GM19099 (cell line): ENCODE results near the gene SCAMP4.

Source experiments
- POLR2A ChIP-seq: IDR thresholded peaks from 3 replicates; pipeline ENCODE4 v1.6.1; 2011; ENCODE audit warnings: low read depth; ENCODE audit not compliant: insufficient read length; ENCODE audit errors: extremely low read depth

Gene SCAMP4

DNA sequence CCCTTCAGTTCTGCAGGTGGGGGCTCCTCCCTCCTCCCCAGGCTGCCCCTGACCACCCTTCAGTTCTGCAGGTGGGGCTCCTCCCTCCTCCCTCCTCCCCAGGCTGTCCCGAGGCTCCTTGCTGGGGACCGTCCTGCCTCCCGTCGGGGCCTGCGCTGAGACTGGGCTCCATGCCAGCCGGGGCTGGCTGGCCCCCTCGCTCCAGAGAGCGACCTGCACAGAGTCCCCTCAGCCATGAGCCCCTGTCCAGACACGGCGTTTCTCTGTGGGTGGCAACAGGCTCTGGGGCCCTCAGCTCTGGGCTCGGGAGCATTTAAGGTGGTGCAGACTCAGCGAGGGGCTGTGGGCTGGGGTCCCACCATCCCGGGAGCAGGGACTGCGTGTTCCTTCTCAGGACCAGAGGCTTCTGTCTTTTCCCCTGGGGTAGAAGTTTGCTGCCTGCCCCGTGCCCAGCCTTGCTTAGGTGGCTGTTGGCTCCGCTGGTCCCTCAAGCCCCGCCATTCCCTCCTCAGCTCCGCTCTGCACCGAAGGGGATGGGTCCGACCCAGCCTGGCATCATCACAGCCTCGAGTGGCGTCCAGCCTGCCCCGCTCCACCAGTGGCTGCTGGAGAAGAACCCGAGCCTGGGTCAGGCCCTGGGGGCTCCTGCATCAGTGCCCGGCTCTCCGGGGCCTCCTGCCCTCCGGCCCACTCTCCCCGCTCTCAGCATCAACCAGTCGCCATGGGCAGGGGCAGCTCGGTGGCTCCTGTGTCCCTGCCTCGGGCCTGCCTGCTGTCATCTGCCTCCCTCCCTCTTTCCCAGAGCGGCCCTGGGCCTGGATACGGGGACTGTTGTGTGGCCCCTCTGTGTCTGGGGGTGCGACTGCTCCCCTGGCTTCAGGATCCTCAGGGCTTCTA, 63.3 kb downstream of the SCAMP4 start:
- no peak for TF ChIP-seq POLR2A

DNA sequence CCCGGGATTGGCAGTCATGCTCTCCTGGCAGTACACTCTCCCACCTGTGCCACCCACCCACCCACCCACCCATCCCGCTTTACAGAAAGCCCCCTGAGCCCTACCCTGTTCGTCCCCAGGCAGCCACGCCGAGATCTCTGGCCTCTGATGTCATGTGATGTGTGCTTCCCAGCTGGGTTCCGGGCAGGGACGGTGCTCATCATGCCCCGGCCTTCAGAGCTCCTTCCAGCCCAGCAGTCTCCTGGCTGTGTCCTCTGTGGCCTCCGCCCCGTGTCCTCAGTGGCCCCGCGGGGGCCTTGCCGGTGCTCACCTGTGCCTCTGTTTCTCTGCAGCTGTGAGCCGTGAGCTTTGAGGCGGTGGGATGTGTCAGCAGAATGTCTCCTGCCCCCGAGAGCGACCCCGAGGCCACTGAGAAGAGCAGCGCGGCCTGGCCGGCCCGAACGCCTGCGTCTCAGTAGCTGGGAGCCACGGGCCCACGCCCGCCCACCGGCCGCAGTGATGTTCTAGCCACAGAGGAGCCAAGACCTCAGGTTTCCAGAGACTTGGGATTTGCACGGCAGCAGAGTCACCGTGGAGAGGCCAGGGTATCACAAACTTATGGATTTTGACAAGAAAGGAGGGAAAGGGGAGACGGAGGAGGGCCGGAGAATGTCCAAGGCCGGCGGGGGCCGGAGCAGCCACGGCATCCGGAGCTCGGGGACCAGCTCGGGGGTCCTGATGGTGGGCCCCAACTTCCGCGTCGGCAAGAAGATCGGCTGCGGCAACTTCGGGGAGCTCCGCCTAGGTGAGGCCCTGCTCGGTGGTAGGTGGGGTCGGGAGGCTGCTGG, 64.2 kb downstream of the SCAMP4 start:
- no peak for TF ChIP-seq POLR2A

DNA sequence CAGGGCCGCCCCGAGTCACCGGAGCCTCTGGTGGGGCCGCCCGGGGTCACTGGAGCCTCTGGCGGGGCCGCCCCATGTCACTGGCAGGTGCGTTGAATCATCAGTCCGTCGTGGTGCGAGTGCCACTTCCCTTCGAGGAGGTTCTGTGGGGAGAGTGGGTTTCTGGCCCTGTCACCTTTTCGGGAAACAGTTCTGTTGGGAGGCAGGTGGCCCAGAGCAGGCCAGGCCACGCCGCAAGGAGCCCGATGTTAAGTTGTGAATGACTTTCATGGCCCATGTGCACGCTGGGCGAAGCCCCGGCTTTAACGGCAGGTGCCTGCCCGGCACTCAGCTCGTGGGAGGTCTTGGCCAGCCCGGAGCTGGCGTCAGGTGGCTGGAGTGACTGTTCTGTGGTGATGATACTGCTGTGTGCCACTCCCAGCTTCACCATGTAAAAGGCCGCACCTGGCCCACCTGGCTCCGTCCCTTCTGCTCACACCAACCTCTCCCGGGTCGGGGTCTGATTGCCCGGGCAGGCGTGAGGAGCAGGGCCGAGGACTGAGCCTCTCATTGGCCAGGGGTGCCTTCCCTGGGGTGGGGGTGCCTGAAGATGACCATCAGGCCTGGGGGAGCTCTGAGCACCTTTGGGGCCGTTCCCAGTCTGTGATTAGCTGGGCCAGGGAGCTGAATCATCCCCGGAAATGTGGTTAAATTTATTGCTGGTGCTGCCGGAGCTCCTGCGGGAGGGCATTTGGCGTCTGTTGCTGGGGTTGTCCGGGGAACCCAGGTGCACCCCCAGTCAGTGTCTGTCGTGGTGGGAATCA, 65.0 kb downstream of the SCAMP4 start:
- no peak for TF ChIP-seq POLR2A

DNA sequence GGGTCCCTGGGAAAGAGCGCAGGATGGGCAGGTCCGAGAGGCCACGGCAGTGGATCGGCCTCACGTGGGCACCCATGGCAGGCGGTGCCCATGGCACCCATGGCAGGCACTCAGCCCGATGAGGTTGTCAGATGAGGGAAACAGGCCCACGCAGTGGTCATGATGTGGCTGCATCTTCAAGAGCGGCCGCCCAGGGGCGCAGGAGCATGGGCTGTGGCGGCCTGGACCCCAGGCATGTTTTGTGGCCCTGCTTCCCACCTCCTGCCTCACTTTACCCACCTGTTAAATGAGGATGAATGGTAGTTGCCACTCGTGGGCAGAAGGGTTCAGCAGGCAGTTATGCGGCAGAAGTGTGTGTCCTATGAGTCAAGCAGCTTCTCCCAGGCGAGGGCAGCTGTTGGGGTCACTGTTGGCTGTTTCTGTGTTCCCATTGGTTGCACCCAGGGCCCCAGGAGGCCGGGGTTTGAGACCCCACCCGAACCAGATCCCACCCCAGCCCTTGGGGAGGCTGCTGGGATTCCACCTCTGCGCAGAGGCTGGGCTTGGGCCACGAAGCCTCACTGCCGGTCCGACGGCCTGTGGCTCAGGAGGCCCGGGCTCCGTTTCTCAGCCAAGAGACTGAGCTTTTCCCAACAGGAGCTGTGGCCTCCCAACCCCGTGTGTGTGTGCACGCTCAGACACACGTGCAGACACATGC, 65.8 kb downstream of the SCAMP4 start:
- no peak for TF ChIP-seq POLR2A

DNA sequence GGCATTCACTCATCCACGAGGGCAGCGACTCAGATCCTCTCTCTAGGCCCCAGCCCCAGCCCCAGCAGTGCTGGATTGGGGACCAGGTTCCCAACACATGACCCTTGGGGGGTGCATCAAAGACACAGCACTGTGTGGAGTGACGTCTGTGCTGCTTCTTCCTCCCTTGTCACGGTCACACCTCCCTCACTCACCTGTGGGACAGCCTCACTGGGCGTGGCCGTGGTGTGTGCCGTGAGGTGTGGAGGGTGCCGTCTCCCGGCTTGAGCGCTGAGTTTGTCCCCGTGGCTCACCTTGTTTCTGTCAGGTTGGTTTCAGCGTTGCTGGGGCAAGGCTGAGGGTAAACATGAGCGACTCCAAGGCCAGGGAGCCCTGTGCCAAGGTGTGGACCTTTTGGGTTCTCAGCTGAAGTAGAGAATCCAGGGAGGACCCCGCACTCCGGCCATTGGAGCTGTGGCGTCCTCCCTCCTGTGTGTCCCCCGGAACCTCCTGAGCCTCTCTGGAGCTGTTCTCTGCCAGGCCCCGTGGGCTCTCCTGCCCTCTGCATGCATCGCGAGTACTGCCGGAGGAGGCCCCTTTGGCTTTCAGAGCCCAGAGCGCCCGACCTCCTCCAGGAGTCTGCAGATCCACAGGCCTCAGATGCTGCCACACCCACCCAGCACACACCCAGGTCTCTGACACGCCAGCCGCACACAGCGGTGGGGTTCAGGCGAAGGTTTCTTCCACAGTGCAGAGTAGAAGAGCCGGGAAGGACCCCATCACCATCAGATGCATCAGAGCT, 69.4 kb downstream of the SCAMP4 start:
- no peak for TF ChIP-seq POLR2A

DNA sequence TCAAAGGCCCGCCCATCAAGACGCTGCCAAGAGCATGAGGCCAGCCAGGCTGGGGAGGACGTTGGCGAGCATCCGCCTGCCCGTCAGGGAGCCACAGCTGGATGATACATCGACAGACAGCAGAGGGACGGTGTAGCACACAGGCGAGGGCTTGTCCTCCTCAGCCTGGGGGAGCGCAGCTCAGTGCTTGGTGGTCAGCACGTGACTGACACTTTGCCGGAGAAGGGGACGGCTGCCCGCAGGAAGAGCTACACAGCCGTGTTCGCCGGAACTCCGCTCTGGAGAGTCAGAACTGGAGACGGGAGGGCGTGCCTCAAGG, 69.9 kb downstream of the SCAMP4 start:
- no peak for TF ChIP-seq POLR2A
